GM19467 (cell line): ENCODE data around the gene MRPL17.
"Not testable (repeated sequence)": the region's sequence is repeated elsewhere in the genome, so short reads cannot be mapped to it uniquely, and the experiment has no call there.

Source experiments
- ATAC-seq: cut with Tn5 transposase; IDR thresholded peaks from one replicate; pipeline ENCODE4 v1.9.1; 2021; ENCODE audit warnings: mild to moderate bottlenecking, moderate library complexity; ENCODE audit not compliant: unreplicated experiment

Gene MRPL17

DNA sequence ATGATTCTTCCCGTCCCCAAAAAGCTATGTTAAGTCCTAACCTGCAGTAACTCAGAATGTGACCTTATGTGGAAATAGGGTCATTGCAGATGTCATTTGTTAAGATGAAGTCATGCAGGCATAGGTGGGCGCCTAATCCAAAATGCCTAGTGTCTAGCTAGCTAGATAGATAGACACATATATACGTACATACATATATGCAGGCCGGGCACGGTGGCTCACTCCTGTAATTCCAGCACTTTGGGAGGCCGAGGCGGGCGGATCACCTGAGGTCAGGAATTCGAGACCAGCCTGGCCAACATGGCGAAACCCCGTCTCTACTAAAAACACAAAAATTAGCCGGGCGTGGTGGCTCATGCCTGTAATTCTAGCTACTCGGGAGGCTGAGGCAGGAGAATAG lies 928 bp upstream of the MRPL17 start:
- ATAC-seq, result not testable (repeated sequence)

- ATAC-seq, result no peak
These were observed 577 bp downstream of the MRPL17 start for GRCh38 chr11:6682591-6682935.

DNA sequence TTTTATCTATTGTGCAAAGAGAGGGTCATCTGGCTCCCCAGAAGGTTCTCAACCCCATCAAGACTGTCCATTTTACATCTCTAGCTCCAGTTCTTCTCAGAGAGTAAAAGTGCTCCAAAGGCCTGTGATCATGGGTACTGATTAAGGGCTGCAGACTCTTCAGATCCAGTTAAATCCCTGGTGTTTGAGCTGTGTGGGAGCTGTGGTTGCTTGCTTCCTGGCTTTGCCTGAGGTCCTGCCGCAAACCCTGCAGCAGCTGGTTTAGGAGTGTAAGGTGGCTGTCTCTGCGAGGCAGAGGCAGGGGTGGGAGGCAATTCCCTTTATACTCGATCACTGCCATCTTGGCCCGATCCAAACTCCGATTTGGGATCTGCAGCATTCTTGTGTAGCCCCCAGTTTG lies 1.2 kb downstream of the MRPL17 start:
- ATAC-seq, result no peak

- no peak for ATAC-seq
These were observed 1.6 kb downstream of the MRPL17 start for GRCh38 chr11:6681505-6681904.

DNA sequence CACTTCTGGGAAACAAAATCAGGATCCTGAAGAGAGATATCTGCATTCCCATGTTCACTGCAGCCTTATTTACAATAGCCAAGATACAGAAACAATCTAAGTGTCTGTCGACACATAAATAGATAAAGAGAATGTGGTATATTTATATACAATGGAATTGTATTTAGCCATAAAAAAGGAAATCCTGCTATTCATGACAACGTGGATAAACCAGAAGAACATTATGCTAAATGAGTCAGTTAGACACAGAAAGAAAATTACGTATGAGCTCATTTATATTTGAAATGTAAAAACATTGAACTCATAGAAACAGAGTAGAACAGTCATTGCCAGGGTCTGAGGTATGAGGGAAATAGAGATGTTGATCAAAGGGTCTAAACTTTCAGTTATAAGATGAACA lies 6.1 kb downstream of the MRPL17 start:
- ATAC-seq, result no peak

DNA sequence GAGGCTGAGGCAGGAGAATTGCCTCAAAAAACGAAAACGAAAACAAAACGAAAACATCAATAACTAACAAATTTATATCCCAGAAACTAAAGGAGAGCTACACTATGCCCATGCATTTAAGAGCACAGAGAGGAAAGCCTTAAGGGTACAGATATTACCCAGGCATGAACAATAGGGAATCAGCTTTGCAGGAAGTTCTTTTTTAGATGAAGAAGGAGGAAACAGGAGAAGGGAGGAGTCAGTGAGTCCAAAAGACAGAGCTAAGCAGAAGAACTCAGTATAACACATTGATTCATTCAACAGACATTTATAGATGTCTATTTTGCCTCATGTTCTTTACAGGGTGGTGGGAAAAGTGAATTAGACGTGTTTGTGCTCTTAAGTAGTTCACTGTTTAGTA lies 8.3 kb downstream of the MRPL17 start:
- no peak for ATAC-seq

GRCh38 chr11:6674219-6674597 lies 8.9 kb downstream of the MRPL17 start:
- ATAC-seq, result no peak

DNA sequence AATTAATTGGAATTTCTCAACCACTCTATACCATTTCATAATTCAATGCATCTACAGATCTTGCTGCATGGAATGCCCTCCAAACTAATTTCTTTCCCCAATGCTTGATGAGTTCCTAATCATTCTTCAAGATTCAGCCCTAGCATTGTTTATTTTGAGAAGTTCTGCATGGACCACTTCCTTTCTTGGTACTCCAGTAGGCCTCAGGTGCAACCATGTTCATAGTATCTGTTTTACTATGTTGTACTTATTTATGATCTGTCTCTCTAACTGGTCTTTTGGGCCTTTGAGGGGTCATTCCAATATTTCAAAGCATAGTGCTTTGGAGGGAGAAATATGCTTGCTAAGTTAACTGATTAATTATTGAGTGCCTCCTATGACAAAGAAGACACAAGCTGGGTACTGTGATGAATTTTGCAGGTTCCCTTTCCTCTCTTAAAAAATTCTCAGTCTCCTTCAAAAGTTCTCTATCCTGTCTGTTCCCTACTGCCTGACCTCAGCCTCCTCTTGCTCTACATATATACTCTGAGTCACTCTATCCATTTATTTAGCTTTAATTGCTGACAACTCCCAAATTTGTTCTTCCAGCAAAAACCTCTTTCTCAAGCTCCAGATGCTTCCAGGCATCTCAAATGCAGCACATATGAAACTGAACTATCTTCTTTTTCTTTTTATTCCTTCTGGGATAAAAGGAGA lies 9.5 kb downstream of the MRPL17 start:
- no peak for ATAC-seq

DNA sequence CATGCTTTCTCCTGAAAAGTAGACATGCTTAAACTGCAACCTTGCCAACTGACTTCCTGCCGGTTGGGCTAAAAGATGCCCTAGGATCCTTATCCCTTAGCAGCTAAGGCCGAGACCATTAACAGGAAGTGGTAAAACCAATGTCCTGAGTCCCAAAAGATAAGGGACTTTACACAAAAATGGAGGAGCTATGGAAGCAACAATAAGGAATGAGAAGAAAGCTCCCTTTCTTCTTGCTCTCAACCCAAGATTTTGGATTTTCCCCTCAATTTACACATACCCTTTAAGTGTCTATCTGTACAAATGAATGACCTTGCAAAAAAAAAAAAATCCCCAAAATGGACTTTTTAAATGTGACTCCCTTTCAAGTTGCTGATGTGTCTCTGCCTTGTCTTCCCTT lies 11.1 kb downstream of the MRPL17 start:
- no peak for ATAC-seq

GRCh38 chr11:6670202-6670830 lies 12.8 kb downstream of the MRPL17 start:
- ATAC-seq, result no peak

- ATAC-seq, result no peak
These were observed 15.3 kb downstream of the MRPL17 start for GRCh38 chr11:6667733-6668374.

- ATAC-seq, result no peak
These were observed 16.6 kb downstream of the MRPL17 start for GRCh38 chr11:6666302-6667183.

- no peak for ATAC-seq
These were observed 18.6 kb downstream of the MRPL17 start for GRCh38 chr11:6664551-6664950.

DNA sequence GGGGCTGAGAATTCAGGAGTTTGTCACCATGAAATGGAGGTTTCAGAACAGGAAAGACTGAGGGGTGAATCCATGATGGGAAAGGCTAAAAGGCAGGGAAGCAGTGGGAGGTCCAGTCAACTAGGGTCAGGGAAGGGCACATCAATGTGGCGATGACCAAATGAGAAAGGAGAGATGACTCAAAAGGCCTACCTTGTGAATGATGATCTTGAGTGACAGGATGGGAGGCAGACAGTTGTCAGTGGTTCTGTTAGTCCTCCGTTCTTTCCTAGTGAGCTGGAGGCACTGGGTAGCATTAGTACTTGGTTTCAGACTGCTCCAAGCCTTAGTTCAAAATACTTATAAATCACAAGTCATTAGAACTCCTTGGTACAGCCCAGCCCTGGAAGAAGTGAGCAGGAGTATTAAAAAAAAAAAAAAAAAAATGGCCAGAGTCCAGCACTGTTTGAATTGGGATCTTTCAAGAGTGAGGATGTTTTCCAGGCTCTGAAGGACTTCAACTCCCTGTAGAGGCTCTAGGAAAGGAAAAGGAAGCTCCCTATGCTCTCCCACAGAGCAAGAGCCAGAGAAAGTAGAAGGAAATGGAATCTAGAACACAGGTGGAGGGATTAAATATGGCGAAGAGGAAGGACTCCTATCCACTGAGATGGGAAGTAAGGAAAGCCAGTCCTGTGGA lies 19.2 kb downstream of the MRPL17 start:
- no peak for ATAC-seq

DNA sequence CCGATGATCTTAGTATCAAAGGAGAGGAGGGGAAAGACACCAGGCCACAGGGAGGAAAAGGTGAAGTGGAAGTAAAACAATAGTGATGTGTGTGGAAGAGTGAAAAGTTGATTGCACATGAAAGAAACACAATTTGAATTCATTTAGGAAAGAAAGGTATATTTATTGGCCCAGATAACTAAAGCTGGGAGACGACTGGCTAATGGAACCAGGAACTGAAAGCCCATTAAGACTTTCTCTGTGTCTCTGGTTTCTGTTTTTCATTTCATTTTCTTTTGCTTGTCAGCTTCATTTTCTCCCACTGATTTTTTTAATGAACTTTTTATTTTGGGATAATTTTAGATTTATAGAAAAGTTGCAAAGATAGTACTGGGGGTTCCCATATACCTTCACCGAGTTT lies 22.4 kb downstream of the MRPL17 start:
- no peak for ATAC-seq

GRCh38 chr11:6658647-6659046 lies 24.5 kb downstream of the MRPL17 start:
- no peak for ATAC-seq

- ATAC-seq, result no peak
These were observed 25.8 kb downstream of the MRPL17 start for GRCh38 chr11:6657346-6657745.

DNA sequence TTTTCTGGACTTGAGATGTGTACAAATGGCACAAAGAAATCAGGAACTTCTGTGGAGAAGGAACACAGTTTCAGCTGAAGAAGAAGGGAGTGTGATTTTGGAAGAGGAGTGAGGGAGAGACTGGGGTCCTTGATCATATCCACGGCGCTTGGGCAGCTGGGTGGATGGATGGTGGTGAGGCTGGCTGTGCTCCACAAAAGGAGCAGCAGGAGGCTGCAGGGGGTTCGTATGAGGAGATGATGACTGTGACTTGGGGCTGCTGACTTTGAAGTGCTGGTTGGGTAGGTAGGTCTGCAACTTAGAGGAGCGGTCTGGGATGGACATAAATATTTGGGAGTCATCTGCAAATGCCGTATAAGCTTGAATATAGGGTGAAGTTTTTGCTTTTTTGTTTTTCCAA lies 26.2 kb downstream of the MRPL17 start:
- no peak for ATAC-seq

- no peak for ATAC-seq
These were observed 26.6 kb downstream of the MRPL17 start for GRCh38 chr11:6656584-6656915.

- no peak for ATAC-seq
These were observed 27.2 kb downstream of the MRPL17 start, which contains the start of gene DCHS1 for GRCh38 chr11:6655790-6656583. TSS of gene DCHS1 (minus strand) at chr11:6655809. CDS start at chr11:6641613, 14,196 bp downstream.
